GM06990 (cell line): ENCODE measurements around the gene RPL32.
A peak's percentile ranks its signal among the peaks of the same experiment; 100 is the strongest.

Source experiments
- DNase-seq: peaks from one replicate; pipeline ENCODE4 v3.0.0-alpha.2; 2011; ENCODE audit not compliant: insufficient read length; ENCODE audit errors: extremely low read depth
- H3K27me3 ChIP-seq: replicated peaks from 2 replicates; pipeline ENCODE4 v1.6.0; 2011; ENCODE audit warnings: low read length; ENCODE audit not compliant: control insufficient read depth, insufficient read depth
- H3K36me3 ChIP-seq: 2 replicates; pipeline ENCODE4 v1.5.1; 2011; ENCODE audit warnings: low read length; ENCODE audit not compliant: control insufficient read depth, insufficient read depth
- H3K4me3 ChIP-seq: replicated peaks from 2 replicates; pipeline ENCODE4 v1.5.1; 2011; ENCODE audit warnings: low read depth, mild to moderate bottlenecking, control low read depth, low read length
- TF ChIP-seq, protein P1 (sequence below): IDR thresholded peaks from 2 replicates; pipeline ENCODE4 v1.5.1; 2011; ENCODE audit warnings: low read length, control low read depth, mild to moderate bottlenecking, inconsistent platforms; ENCODE audit not compliant: insufficient read depth, poor library complexity, severe bottlenecking

RPL32 gene

DNA sequence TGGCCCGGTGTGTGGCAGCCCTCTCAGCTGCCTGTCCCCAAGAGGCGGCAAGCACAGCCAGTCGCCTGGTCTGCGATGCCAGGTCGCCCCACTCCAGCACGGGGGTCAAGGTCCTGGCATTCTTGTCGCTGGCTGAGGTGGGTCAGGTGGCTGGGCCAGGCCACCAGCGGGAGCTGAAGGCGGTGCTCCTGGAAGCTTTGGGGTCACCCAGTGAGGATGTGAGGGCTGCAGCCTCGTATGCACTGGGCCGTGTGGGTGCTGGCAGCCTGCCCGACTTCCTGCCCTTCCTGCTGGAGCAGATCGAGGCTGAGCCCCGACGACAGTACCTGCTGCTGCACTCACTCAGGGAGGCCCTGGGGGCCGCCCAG is 24.0 kb downstream of the RPL32 start:
- Histone ChIP-seq H3K36me3 (no peaks in the 10 kb centered on the region), H3K4me3 (no peak overlapping the region)
- TF ChIP-seq, protein P1, sequence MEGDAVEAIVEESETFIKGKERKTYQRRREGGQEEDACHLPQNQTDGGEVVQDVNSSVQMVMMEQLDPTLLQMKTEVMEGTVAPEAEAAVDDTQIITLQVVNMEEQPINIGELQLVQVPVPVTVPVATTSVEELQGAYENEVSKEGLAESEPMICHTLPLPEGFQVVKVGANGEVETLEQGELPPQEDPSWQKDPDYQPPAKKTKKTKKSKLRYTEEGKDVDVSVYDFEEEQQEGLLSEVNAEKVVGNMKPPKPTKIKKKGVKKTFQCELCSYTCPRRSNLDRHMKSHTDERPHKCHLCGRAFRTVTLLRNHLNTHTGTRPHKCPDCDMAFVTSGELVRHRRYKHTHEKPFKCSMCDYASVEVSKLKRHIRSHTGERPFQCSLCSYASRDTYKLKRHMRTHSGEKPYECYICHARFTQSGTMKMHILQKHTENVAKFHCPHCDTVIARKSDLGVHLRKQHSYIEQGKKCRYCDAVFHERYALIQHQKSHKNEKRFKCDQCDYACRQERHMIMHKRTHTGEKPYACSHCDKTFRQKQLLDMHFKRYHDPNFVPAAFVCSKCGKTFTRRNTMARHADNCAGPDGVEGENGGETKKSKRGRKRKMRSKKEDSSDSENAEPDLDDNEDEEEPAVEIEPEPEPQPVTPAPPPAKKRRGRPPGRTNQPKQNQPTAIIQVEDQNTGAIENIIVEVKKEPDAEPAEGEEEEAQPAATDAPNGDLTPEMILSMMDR, result no peak

DNA sequence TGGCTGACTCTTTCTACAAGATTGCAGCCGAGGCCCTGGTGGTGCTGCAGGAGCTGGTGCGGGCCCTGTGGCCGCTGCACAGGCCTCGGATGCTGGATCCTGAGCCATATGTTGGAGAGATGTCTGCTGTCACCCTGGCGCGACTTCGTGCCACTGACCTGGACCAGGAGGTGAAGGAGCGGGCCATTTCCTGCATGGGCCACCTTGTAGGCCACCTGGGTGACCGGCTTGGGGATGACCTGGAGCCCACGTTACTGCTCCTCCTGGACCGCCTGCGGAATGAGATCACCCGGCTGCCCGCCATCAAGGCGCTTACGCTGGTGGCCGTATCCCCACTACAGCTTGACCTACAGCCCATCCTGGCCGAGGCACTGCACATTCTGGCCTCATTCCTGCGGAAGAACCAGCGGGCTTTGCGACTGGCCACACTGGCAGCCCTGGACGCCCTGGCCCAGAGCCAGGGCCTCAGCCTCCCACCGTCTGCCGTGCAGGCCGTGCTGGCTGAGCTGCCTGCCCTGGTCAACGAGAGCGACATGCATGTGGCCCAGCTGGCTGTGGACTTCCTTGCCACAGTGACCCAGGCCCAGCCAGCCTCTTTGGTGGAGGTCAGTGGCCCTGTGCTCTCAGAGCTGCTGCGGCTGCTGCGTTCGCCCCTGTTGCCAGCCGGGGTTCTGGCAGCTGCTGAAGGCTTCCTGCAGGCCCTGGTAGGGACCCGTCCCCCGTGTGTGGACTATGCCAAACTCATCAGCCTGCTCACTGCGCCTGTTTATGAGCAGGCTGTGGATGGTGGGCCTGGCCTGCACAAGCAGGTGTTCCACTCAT is 24.6 kb downstream of the RPL32 start:
- no peak for DNase-seq
- no peaks in the 10 kb centered on the region for H3K27me3 ChIP-seq
- H3K4me3 ChIP-seq, result no peak overlapping the region
- no peaks in the 10 kb centered on the region for H3K36me3 ChIP-seq
- TF ChIP-seq, protein P1, result no peak

More for the DNA sequence above, 24.0 kb downstream of the RPL32 start:
- DNase-seq, result no peak
- H3K27me3 ChIP-seq, result no peaks in the 10 kb centered on the region

DNA sequence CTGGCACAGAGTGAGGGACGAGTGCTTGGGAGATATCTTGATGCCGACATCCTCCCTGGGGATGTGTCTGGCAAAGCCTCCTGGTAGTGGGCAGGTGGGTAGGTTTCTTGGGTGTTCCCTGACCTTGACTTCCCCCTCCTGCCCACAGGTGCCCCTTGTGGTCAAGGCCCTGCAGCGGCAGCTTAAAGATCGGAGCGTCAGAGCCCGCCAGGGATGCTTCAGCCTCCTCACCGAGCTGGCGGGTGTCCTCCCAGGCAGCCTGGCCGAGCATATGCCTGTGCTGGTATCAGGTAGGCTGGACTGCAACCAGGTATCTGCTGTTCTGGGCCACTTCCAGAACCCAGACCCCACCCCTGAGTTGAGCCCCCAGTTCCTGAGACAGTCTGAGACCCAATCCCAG is 25.6 kb downstream of the RPL32 start:
- TF ChIP-seq, protein P1, result peak; percentile 4
- Histone ChIP-seq H3K36me3 (no peaks in the 10 kb centered on the region), H3K4me3 (no peak overlapping the region), H3K27me3 (no peaks in the 10 kb centered on the region)
- DNase-seq, result no peak

DNA sequence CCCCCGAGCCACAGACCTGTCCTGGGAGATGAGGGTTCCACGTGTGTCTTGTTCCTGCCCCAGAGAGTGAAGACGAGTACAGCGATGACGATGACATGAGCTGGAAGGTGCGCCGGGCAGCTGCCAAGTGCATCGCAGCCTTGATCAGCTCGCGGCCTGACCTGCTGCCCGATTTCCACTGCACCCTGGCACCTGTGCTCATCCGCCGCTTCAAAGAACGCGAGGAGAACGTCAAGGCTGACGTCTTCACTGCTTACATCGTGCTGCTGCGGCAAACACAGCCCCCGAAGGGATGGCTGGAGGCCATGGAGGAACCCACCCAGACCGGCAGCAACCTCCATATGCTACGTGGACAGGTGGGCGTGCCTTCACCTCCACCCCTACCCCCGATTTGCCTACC is 26.3 kb downstream of the RPL32 start:
- no peak overlapping the region for H3K4me3 ChIP-seq
- H3K27me3 ChIP-seq, result no peaks in the 10 kb centered on the region
- TF ChIP-seq, protein P1, result no peak
- DNase-seq, result no peak
- H3K36me3 ChIP-seq, result no peaks in the 10 kb centered on the region

DNA sequence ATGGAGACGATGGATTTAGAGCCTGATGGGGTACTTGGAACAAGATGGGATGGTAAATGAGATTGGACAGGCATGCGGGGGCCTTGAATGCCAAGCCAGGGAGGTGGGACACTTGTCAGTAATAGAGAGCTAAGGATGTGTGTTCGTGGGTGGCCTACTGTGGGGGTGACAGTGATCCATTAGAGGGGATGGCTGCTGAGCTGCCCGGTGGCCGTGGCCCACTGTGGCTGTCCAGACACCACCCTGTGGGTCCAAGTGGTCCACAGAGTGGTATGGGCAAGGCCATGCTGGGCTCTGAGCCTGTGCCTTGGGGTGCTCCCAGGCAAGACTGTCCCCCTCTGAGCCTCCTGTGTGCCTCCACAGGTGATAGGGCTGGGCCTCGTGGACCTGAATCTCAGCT is 27.4 kb downstream of the RPL32 start:
- no peak for DNase-seq
- TF ChIP-seq, protein P1, result no peak
- no peaks in the 10 kb centered on the region for H3K36me3 ChIP-seq
- no peak overlapping the region for H3K4me3 ChIP-seq
- no peaks in the 10 kb centered on the region; the same call in 1 of the 2 replicates for H3K27me3 ChIP-seq
